Measurements from ENCODE around the gene ZNF277.
"Not testable (repeated sequence)": the region's sequence is repeated elsewhere in the genome, so short reads cannot be mapped to it uniquely, and the experiment has no call there.

ZNF277 gene

GRCh38 chr7:112366886-112367285 is 160.4 kb downstream of the ZNF277 start:
- H3K9me3 Mint-ChIP-seq = no peaks in the 10 kb centered on the region
- peaks cover 5% of the 10 kb centered on the region for H3K27me3 Mint-ChIP-seq (ENCODE audit: low read depth)
- no peaks in the 10 kb centered on the region for H3K36me3 Mint-ChIP-seq (ENCODE audit: low read depth)
- H3K27ac Mint-ChIP-seq = no peak overlapping the region
- H3K4me1 Mint-ChIP-seq (ENCODE audit: low read depth) = no peaks in the 10 kb centered on the region
- no peak overlapping the region for H3K4me3 Mint-ChIP-seq

- Mint-ChIP-seq H3K9me3 (no peaks in the 10 kb centered on the region), H3K27me3 (ENCODE audit: low read depth) (peaks cover 5% of the 10 kb centered on the region), H3K27ac (no peak overlapping the region), H3K4me1 (ENCODE audit: low read depth) (no peaks in the 10 kb centered on the region), H3K36me3 (ENCODE audit: low read depth) (no peaks in the 10 kb centered on the region), H3K4me3 (no peak overlapping the region)
Measured at GRCh38 chr7:112370436-112370835, 163.9 kb downstream of the ZNF277 start.

GRCh38 chr7:112371701-112372100 is 165.2 kb downstream of the ZNF277 start:
- Mint-ChIP-seq H3K27ac (no peak overlapping the region), H3K27me3 (ENCODE audit: low read depth) (peaks cover 5% of the 10 kb centered on the region), H3K4me1 (ENCODE audit: low read depth) (no peaks in the 10 kb centered on the region), H3K4me3 (no peak overlapping the region), H3K9me3 (no peaks in the 10 kb centered on the region), H3K36me3 (ENCODE audit: low read depth) (no peaks in the 10 kb centered on the region)

DNA sequence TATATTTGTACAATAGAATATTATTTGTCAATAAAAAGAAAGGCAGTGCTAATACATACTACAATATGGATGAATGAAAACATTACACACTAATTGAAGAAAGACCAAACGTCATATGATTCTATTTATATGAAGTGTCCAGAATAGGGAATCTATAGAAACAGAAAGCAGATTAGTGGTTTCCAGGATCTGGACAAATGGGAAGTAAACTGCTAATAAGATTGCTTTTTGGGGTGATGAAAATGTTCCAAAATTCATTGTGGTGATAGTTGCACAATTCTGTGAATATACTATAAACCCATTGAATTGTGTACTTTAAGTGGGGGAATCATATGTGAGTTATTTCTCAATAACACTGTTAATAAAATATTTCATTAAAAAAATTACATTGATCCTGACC is 165.6 kb downstream of the ZNF277 start:
- no peaks in the 10 kb centered on the region for H3K36me3 Mint-ChIP-seq (ENCODE audit: low read depth)
- H3K4me3 Mint-ChIP-seq = no peak overlapping the region
- no peaks in the 10 kb centered on the region for H3K9me3 Mint-ChIP-seq
- no peak overlapping the region for H3K27ac Mint-ChIP-seq
- H3K4me1 Mint-ChIP-seq (ENCODE audit: low read depth) = no peaks in the 10 kb centered on the region
- H3K27me3 Mint-ChIP-seq (ENCODE audit: low read depth) = peaks cover 5% of the 10 kb centered on the region

GRCh38 chr7:112377593-112377992 is 171.1 kb downstream of the ZNF277 start:
- no peak overlapping the region for H3K4me3 Mint-ChIP-seq

GRCh38 chr7:112381311-112382091 is 175.0 kb downstream of the ZNF277 start:
- H3K27ac Mint-ChIP-seq = no peak overlapping the region
- H3K4me3 Mint-ChIP-seq = no peak overlapping the region
- H3K36me3 Mint-ChIP-seq (ENCODE audit: low read depth) = no peaks in the 10 kb centered on the region
- H3K27me3 Mint-ChIP-seq (ENCODE audit: low read depth) = peaks cover 9% of the 10 kb centered on the region
- peaks cover 3% of the 10 kb centered on the region for H3K4me1 Mint-ChIP-seq (ENCODE audit: low read depth)
- H3K9me3 Mint-ChIP-seq = peaks cover 7% of the 10 kb centered on the region

More at GRCh38 chr7:112377593-112377992, 171.1 kb downstream of the ZNF277 start:
- Mint-ChIP-seq H3K27me3 (ENCODE audit: low read depth) (peaks cover 9% of the 10 kb centered on the region), H3K4me1 (ENCODE audit: low read depth) (peaks cover 3% of the 10 kb centered on the region), H3K36me3 (ENCODE audit: low read depth) (no peaks in the 10 kb centered on the region), H3K9me3 (peaks cover 7% of the 10 kb centered on the region), H3K27ac (no peak overlapping the region)

DNA sequence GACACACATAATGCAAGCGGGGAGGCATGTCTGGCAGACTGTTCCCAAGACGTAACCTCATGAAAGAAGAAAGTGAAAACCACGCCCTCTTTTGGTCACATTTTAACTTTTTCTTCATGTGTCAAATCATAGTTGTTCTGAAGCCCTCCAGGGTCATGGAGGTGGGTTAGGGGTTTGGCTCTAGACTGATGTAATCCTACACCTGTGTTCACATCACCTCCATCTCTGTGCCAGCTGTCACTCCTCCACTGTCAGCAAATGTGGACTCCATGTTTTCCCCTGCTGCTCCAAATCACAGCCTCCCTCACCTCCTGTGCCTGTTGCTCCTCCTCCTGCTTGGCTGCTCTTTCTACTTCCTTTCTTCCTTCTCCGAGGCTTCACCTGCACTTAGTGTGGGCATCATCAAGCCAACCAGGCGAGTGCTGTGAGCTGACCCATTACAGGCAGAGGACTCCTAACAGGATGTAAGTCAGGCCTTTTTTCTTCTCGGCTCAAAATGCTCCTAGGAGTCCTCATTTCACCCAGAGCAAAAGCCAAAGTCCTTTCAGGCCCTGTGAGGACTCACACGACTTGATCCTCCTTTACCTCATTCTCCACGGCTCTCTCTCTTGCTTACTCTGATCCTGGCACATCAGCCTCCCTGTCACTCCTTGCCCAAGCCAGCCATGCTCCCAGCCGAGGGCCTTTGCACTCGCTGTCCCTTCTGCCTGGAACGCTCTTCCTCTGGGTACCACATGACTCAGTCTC is 177.3 kb downstream of the ZNF277 start:
- H3K9me3 Mint-ChIP-seq = peaks cover 7% of the 10 kb centered on the region
- H3K4me1 Mint-ChIP-seq (ENCODE audit: low read depth) = peaks cover 3% of the 10 kb centered on the region
- H3K27ac Mint-ChIP-seq = no peak overlapping the region
- H3K27me3 Mint-ChIP-seq (ENCODE audit: low read depth) = peaks cover 22% of the 10 kb centered on the region
- no peaks in the 10 kb centered on the region for H3K36me3 Mint-ChIP-seq (ENCODE audit: low read depth)
- H3K4me3 Mint-ChIP-seq = no peak overlapping the region

DNA sequence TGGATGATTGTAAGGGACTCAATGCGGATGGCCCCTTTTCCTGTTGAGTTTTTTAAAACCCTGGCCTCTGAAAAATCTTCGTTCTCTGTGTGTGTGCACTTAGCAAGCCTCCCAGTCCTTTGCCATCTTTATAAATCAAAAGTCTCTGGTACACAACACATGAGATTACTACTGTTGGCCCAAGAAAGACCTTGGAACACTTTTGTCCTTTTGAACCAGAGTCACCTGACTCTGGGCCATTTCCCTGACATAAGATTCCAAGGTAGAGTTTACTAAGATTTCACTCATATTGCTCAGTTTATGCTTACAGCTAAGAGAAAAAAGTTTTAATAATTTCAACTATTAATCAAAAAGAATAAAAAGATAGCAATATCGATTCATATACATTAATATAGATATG is 179.0 kb downstream of the ZNF277 start:
- no peak overlapping the region for H3K4me3 Mint-ChIP-seq
- no peak overlapping the region for H3K27ac Mint-ChIP-seq
- peaks cover 3% of the 10 kb centered on the region for H3K4me1 Mint-ChIP-seq (ENCODE audit: low read depth)
- H3K36me3 Mint-ChIP-seq (ENCODE audit: low read depth) = no peaks in the 10 kb centered on the region
- peaks cover 25% of the 10 kb centered on the region for H3K27me3 Mint-ChIP-seq (ENCODE audit: low read depth)
- peaks cover 7% of the 10 kb centered on the region for H3K9me3 Mint-ChIP-seq

DNA sequence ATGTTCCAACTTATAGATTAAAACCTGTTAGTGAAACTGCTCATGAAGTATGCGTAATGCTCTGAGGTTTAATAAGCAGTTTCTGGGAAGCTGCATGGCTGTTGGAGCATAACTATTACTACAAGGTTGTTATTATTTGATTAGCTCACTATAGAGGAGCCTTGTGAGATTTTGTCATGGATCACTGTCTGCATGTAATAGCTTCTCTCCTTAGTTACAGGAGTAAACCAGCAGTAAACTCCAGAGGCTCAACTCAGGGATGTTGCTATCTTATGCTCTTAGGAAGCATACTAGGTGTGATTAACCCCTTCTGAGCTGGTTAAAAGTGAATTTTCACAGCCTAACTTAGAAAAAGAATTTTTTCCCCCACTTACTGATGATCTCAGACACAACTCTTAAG is 180.1 kb downstream of the ZNF277 start:
- peaks cover 33% of the 10 kb centered on the region for H3K27me3 Mint-ChIP-seq (ENCODE audit: low read depth)
- H3K36me3 Mint-ChIP-seq (ENCODE audit: low read depth) = no peaks in the 10 kb centered on the region
- H3K4me3 Mint-ChIP-seq = no peak overlapping the region
- H3K27ac Mint-ChIP-seq = no peak overlapping the region
- peaks cover 10% of the 10 kb centered on the region for H3K4me1 Mint-ChIP-seq (ENCODE audit: low read depth)
- H3K9me3 Mint-ChIP-seq = peaks cover 3% of the 10 kb centered on the region

DNA sequence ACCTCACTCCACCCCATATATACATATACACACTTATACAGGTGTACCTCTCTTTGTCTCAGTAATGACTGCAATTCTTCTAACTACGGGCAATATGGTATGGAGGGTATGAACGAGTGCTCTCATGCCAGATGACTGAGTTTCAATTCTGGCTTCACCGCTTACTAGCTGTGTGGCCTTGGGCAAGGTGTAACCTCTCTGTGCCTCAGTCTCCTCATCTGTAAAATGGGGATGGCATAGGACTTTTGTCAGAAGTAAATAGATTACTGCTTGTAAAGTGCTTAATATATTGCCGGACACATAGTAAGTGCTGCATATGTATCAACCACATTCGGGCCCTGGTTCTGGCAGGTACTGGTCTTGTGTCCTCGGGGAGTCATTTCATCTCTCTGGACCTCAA is 183.7 kb downstream of the ZNF277 start:
- Mint-ChIP-seq H3K27me3 (ENCODE audit: low read depth) (peaks cover 44% of the 10 kb centered on the region), H3K36me3 (ENCODE audit: low read depth) (no peaks in the 10 kb centered on the region), H3K4me3 (no peak overlapping the region), H3K9me3 (no peaks in the 10 kb centered on the region), H3K4me1 (ENCODE audit: low read depth) (peaks cover 14% of the 10 kb centered on the region), H3K27ac (no peak overlapping the region)

GRCh38 chr7:112391079-112391821 is 184.8 kb downstream of the ZNF277 start:
- H3K36me3 Mint-ChIP-seq (ENCODE audit: low read depth); H3K27ac Mint-ChIP-seq; H3K9me3 Mint-ChIP-seq: not testable (repeated sequence)
- H3K27me3 Mint-ChIP-seq (ENCODE audit: low read depth) = peaks cover 44% of the 10 kb centered on the region
- H3K4me3 Mint-ChIP-seq = peak overlapping the region; percentile 79
- H3K4me1 Mint-ChIP-seq (ENCODE audit: low read depth) = peaks cover 14% of the 10 kb centered on the region

DNA sequence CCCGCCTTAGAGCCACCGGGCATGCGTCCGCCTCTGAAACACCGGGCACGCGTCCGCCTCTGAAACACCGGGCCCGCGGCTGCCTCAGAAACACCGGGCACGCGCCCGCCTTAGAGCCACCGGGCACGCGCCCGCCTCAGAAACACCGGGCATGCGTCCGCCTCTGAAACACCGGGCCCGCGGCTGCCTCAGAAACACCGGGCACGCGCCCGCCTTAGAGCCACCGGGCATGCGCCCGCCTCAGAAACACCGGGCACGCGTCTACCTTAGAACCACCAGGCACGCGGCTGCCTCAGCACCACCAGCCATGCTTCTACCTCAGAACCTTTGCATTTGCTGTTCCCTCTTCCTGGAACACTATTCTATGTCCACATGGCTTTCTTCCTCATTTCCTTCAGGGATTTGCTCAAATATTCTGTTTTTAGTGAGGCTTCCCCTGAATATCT is 185.4 kb downstream of the ZNF277 start:
- H3K27ac Mint-ChIP-seq; H3K9me3 Mint-ChIP-seq; H3K36me3 Mint-ChIP-seq (ENCODE audit: low read depth): not testable (repeated sequence)
- Mint-ChIP-seq H3K4me3 (peak overlapping the region; percentile 88), H3K4me1 (ENCODE audit: low read depth) (peaks cover 14% of the 10 kb centered on the region), H3K27me3 (ENCODE audit: low read depth) (peaks cover 43% of the 10 kb centered on the region)
